Dermis blood vessel endothelial cell (primary cell): Measurements from ENCODE around the gene PBX3. TPM values are rescaled to one million over a fixed set of nuclear protein-coding genes. Genes with fewer than 3 reads are reported as not detected.

Experiments
- DNase-seq: peaks from one replicate; pipeline ENCODE4 v3.0.0; 2010
- total RNA-seq: library from RNA; depleted of rRNA; stranded (reverse); fragments of >200 nt; gene quantifications from 2 replicates; pipeline ENCODE4 v1.2.3, GENCODE V29; 2014

Gene PBX3
- total RNA-seq, 1 donor from 2014 or later, result 10.2 TPM

- no peak for DNase-seq
Observed at GRCh38 chr9:125983681-125984080, 236.5 kb downstream of the PBX3 start.

GRCh38 chr9:125984461-125984860 lies 237.3 kb downstream of the PBX3 start:
- no peak for DNase-seq

GRCh38 chr9:125985142-125985997 lies 238.2 kb downstream of the PBX3 start:
- DNase-seq, result no peak

- no peak for DNase-seq
Observed at GRCh38 chr9:125985998-125986655, 239.0 kb downstream of the PBX3 start.

GRCh38 chr9:125986966-125987365 lies 239.8 kb downstream of the PBX3 start:
- DNase-seq, result no peak

- DNase-seq, result no peak
Observed at GRCh38 chr9:125987420-125987819, 240.2 kb downstream of the PBX3 start.

- DNase-seq, result no peak
Observed at GRCh38 chr9:125988479-125989050, 241.4 kb downstream of the PBX3 start.

GRCh38 chr9:125989090-125989501 lies 241.9 kb downstream of the PBX3 start:
- DNase-seq, result no peak

- no peak for DNase-seq
Observed at GRCh38 chr9:125989524-125990180, 242.5 kb downstream of the PBX3 start.

GRCh38 chr9:125990186-125990792 lies 243.1 kb downstream of the PBX3 start:
- no peak for DNase-seq

GRCh38 chr9:125990793-125991220 lies 243.6 kb downstream of the PBX3 start:
- no peak for DNase-seq

GRCh38 chr9:125991886-125992529 lies 244.8 kb downstream of the PBX3 start:
- no peak for DNase-seq

- no peak for DNase-seq
Observed at GRCh38 chr9:125992557-125992956, 245.4 kb downstream of the PBX3 start.

GRCh38 chr9:125993466-125993865 lies 246.3 kb downstream of the PBX3 start:
- no peak for DNase-seq

- DNase-seq, result no peak
Observed at GRCh38 chr9:125994066-125994943, 247.1 kb downstream of the PBX3 start.

- DNase-seq, result no peak
Observed at GRCh38 chr9:125995006-125995405, 247.8 kb downstream of the PBX3 start.

- no peak for DNase-seq
Observed at GRCh38 chr9:125995706-125996105, 248.5 kb downstream of the PBX3 start.

GRCh38 chr9:125996791-125997190 lies 249.6 kb downstream of the PBX3 start:
- no peak for DNase-seq

GRCh38 chr9:125997196-125997823 lies 250.1 kb downstream of the PBX3 start:
- no peak for DNase-seq

GRCh38 chr9:125998837-125999503 lies 251.8 kb downstream of the PBX3 start:
- no peak for DNase-seq
